GM21576 (cell line): ENCODE results near the gene MED27.

Experiments used
- ATAC-seq: cut with Tn5 transposase; IDR thresholded peaks from one replicate; pipeline ENCODE4 v1.9.1; 2021; ENCODE audit warnings: mild to moderate bottlenecking, moderate library complexity; ENCODE audit not compliant: unreplicated experiment

Gene MED27

DNA sequence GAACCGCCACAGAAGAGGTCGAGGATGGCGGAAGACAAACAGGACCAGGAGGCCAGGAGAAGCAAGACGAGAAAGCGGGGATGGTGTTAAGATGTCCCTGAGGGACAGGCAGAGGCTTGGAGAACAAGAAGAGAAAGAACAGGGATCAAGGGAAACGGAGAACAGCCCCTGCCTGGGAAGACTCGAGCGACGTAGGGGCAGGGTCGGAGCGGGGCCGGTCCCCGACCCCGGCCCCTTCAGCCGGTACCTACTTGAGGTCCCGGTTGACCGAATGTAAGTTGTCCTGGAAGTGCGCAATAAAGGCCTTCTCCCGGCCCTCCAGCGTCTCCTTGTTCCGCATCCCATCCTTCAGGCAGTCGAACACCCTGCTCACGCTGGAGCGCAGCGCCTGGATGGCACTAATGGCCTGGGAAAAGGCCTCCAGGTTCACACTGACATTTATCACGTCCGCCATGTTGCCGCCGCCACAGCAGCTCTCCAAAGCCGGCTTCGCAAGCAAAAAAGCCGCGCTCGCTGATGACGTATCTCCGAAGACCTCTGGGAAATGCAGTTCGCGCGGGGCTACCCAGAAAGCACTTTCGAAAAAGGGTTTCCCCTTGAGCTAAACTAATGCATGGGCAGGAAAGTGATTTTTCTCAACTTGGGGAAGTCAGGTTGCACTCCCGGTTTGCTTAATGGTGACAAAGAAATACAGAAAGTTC lies at the start of gene MED27:
Gene MED27 (minus strand): TSS at position 477 of the 701 bp plus-strand sequence. CDS start 23 bp downstream, at position 454.
- peak; percentile 89 for ATAC-seq

GRCh38 chr9:132127888-132128534 lies 48.3 kb upstream of the MED27 start:
- no peak for ATAC-seq

- no peak for ATAC-seq
Measured at GRCh38 chr9:132126680-132127236, 47.1 kb upstream of the MED27 start.

DNA sequence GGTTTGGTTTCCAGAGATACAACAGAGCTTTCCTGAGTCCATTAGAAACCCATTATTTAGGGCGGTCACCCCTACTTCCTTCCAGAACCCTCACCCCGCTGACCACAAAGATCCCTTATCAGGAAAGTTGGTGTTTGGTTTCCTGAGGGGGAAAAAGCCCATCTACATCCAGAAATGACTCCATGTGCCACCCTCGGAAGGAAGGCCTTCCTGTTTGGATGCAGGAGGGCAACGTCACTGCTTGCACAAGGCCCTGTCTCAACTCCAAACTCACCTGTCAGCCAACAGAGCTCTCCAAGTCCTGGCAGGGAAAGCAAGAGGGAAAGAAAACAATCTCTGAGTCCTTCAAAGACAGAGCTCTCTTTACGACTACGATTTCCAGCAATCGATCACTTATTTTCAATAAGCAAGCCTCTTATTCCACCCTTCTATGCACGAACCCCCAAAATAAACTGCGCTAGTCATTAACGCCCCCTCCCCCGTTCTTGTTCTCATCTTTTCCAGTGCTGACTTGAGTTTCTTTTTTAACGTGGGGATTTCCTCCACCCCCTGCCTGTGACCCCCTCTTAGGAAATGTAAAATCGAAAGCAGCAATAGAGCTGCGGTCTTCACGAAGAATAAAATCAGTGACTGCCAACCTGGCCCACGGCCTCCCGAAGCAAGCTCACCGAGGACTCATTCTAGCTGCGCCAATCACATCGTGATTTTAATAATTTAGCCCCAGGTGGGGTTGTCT lies 46.4 kb upstream of the MED27 start:
- ATAC-seq = no peak

- no peak for ATAC-seq
Measured at GRCh38 chr9:132125361-132125760, 45.7 kb upstream of the MED27 start.

GRCh38 chr9:132124800-132125199 lies 45.1 kb upstream of the MED27 start:
- ATAC-seq = no peak

DNA sequence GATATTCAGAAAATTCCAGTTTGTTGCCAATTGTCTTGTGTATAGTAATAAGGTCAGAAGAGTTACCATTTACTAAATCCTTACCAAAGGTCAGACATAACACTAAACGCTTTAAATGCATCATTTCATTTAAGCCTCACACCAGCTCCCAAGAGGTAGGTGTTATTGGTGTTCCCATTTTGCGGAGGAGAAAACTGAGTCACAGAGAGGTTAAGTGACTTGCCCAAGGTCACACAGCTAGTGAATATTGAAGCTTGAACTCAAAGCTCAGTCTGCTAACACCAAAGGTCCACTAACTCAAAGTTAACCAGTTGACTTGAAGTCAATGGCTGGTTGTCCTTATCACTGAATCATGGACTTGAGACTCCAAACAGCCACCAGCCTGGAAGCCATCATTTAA lies 41.4 kb upstream of the MED27 start:
- ATAC-seq = no peak

DNA sequence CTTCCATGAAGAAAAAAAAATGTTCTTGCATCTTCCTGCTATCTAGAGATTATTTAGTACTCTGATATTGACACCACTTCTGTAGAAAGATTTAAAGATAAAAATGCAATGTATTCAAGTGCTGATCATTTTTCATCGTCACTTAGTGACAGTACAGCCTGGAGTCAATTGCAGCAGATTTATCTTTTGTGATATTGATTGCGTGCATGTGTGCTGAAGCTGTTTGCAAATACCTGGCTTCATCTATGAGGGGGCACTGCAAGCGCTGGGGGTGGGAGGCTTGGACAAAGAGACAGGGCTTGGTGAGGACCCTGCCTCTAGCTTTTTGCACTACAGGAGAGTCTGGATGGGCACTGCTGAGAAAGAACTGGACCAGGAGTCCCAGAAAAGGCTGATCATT lies 38.0 kb upstream of the MED27 start:
- no peak for ATAC-seq

DNA sequence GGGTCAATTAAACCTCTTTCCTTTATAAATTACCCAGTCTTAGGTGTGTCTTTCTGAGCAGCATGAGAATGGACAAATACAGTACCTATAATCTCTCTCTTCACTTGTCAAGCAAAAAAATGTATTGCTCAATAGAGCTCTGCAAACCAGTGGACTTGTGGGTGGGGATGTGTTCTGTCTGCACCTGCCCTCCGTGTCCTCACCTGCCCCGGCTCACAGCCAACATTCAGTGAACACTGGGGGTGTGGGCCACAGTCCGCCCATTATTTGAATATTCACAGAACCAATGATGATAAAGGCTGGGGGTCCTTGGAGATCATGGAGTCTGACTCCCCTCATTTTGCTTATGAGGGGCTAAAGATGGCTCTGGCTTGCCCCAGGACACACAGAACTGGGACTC lies 36.9 kb upstream of the MED27 start:
- no peak for ATAC-seq

GRCh38 chr9:132114102-132114707 lies 34.5 kb upstream of the MED27 start:
- ATAC-seq = no peak

GRCh38 chr9:132109291-132109690 lies 29.6 kb upstream of the MED27 start:
- no peak for ATAC-seq

DNA sequence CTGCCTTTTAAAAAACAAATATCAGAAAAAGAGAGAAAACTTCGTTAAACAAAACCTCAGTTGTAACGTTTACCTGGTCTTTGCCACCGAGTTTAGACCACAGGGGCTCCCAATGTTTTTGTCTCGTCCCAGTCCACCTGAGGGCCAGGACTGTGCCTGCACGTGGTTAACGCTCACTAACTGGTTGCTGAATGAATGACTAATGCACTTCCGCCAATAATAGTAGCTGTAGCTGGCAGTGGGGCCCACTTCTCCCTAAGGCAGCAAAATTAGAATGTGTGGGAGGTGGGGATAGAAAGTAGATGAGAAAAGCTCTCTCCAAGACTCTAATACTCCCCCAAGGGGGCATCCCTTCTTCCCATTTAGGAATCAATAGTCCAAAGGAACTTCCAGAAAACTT lies 29.1 kb upstream of the MED27 start:
- no peak for ATAC-seq

DNA sequence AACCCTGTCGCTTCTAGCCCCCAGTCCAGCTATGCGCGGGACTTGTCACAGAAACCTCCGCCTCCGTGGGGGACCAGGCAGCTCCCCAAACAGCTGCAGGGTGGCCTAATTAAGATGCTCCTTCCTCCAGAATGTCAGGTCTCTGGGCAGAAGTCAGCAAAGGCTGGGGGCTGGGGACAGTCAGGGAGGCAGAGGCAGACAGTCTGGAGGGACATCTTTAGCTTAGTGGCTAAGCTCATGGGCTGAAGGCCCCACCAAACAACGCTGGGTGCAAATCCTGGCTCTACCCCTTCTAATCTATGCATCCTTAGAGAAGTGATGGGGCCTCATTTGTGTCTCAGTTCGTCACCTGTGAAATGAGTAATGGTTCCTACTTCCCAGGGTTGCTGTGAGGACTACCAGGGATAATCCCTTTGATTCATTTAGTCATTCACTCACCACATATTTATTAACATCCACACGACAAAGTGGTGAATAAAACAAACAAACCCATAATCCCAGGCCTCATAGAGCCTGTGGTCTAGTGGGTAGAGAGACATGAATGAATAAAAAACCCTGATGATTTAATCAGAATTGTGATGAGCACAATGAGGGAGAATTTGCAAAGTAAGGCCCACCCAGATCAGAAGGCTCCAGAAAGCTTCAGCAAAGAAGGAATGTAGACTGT lies 20.2 kb upstream of the MED27 start:
- no peak for ATAC-seq

GRCh38 chr9:132099167-132099566 lies 19.5 kb upstream of the MED27 start:
- no peak for ATAC-seq

GRCh38 chr9:132094314-132094791 lies 14.7 kb upstream of the MED27 start:
- ATAC-seq = no peak

- no peak for ATAC-seq
Measured at GRCh38 chr9:132090771-132091170, 11.1 kb upstream of the MED27 start.

DNA sequence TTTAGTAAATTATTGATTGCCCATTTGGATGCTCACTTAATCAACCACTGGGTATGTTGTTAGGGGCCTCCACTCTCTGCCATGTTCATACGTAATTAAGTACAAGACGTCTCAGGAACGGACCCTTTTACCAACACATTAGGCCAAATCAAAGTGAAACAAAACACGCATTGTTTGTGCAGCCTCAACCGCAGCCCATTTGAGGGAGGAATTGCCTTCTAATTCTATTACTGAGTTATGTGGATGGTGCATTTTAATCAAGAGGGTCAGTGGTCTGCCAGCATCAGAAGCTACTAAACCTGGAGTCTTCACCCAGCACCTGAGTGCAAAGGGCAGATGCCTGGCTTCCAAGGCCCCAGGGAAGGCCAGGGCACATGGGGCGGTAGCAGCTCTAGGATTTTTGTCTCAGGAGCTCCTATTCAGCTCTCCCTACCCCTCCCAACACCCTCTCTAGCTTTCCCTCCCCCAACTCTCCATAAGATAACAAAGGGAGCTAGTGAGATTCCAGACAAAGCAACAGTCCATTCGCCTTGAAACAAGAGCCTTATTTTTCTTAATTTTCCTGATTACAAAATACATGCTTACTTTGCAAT lies 7.9 kb upstream of the MED27 start:
- ATAC-seq = no peak

DNA sequence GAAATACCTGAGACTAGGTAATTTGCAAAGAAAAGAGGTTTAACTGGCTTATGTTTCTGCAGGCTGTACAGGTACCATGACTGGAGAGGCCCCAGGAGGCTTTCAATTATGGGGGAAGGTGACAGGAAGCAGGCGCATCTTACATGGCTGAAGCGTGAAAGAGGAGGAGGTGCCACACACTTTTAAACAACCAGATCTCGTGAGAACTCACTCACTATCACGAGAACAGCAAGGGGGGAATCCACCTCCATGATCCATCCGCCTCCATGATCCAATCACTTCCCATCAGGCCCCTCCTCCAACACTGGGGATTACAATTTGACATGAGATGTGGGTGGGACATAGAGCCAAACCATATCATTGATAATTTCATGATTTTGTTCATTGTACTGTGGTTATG lies 2.5 kb upstream of the MED27 start:
- ATAC-seq = no peak

DNA sequence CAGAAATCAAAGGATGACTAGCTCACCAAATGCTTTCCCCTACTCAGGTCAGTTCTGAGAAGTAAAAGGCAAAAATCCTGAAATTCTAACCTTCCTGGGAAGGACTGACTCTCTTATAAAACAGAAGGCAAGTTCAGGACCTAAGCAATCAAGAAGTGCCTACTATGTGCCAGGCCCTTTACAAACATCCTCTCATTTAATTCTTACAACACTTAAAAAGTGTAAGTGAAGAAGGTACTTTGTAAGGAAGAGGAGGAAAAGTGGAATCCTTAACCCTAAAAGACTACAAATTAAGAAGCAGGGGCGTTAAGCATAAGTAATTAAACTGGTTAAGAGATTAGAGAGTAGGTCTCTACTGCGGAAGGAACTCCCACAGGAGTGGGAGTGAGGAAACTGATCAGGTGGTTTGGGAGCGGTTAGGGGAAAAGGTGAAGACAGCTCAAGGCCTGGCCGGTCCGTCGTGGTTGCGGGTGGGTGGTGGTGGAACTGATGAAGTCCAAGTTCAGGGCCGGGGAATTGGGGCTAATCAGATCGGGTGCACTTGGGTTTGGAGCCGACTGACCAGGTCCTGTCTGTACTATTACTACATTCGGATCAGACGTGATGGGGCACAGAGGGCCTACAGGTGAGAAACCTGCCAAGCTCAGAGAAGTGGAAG lies 839 bp downstream of the MED27 start:
- ATAC-seq = peak; percentile 14
